ENCODE data around the gene SSC5D. TPM values are rescaled to one million over a fixed set of nuclear protein-coding genes. Genes with fewer than 3 reads are reported as not detected.

The SSC5D gene
- total and polyA plus RNA-seq, 3 donors from 2014 or later, result 6.4 to 10.7 (median 6.9) TPM

- Histone ChIP-seq H3K9me3 (no peaks in the 10 kb centered on the region), H3K27ac (no peak overlapping the region), H3K27me3 (no peaks in the 10 kb centered on the region), H3K4me3 (no peak overlapping the region), H3K4me1 (peaks cover 7% of the 10 kb centered on the region), H3K36me3 (ENCODE audit: low read depth, missing control alignments) (no peaks in the 10 kb centered on the region)
- no peak for TF ChIP-seq CTCF (IDR thresholded peaks at IDR 0.05)
- TF ChIP-seq POLR2A (IDR thresholded peaks at IDR 0.05), result no peak
- intact Hi-C loops (cut with DNase I; ENCODE audit: low total_unique reads), result no loop called here
- WGBS, 2 donors, result 44 to 78% methylated on average over 2 of the region's 2 CpGs
- DNase-seq, result no peak
These were observed 10.1 kb downstream of the SSC5D start for GRCh38 chr19:55498246-55498840.

- Histone ChIP-seq H3K36me3 (ENCODE audit: low read depth, missing control alignments) (no peaks in the 10 kb centered on the region), H3K4me3 (no peak overlapping the region), H3K27ac (no peak overlapping the region), H3K27me3 (no peaks in the 10 kb centered on the region), H3K9me3 (no peaks in the 10 kb centered on the region), H3K4me1 (no peaks in the 10 kb centered on the region)
- intact Hi-C loops (cut with DNase I; ENCODE audit: low total_unique reads), result no loop called here
- no peak for TF ChIP-seq CTCF (IDR thresholded peaks at IDR 0.05)
- no peak for TF ChIP-seq POLR2A (IDR thresholded peaks at IDR 0.05)
- DNase-seq, result no peak
- 96 to 97% methylated on average over 15 to 26 of the region's 26 CpGs for WGBS, 2 donors
These were observed 12.2 kb downstream of the SSC5D start for GRCh38 chr19:55500368-55500952.

- 89 to 94% methylated on average over 9 of the region's 9 CpGs for WGBS, 2 donors
- DNase-seq, result no peak
- H3K27ac ChIP-seq, result no peak overlapping the region
- no peaks in the 10 kb centered on the region for H3K9me3 ChIP-seq
- H3K4me3 ChIP-seq, result no peak overlapping the region
- H3K27me3 ChIP-seq, result no peaks in the 10 kb centered on the region
- no peaks in the 10 kb centered on the region for H3K36me3 ChIP-seq (ENCODE audit: low read depth, missing control alignments)
- TF ChIP-seq POLR2A (IDR thresholded peaks at IDR 0.05) (no peak), CTCF (IDR thresholded peaks at IDR 0.05) (no peak)
- intact Hi-C loops (cut with DNase I; ENCODE audit: low total_unique reads), result no loop called here
- H3K4me1 ChIP-seq, result no peaks in the 10 kb centered on the region
These were observed 14.1 kb downstream of the SSC5D start for GRCh38 chr19:55502197-55502952.

GRCh38 chr19:55503157-55503501 is 14.9 kb downstream of the SSC5D start:
- Histone ChIP-seq H3K4me1 (no peaks in the 10 kb centered on the region), H3K9me3 (no peaks in the 10 kb centered on the region), H3K27me3 (no peaks in the 10 kb centered on the region), H3K36me3 (ENCODE audit: low read depth, missing control alignments) (no peaks in the 10 kb centered on the region), H3K4me3 (peak overlapping the region; percentile 42 to 47), H3K27ac (peak overlapping the region; percentile 35 to 48)
- WGBS, 2 donors, result 61 to 77% methylated on average over 17 of the region's 17 CpGs
- intact Hi-C loops (cut with DNase I; ENCODE audit: low total_unique reads), result no loop called here
- DNase-seq, result no peak
- TF ChIP-seq POLR2A (IDR thresholded peaks at IDR 0.05) (no peak), CTCF (IDR thresholded peaks at IDR 0.05) (no peak)
